ENCODE measurements around the gene RNF115.

Gene RNF115

GRCh38 chr1:145701306-145701862 lies 122.5 kb downstream of the RNF115 start:
- no peak overlapping the region for H3K9ac ChIP-seq (ENCODE audit: low read length)
- peak overlapping the region; percentile 82 for H3K27ac ChIP-seq (ENCODE audit: low read depth, low read length)
- H3K36me3 ChIP-seq (ENCODE audit: control insufficient read depth in 1 of 2, insufficient read depth in 2 of 2, low read length in 2 of 2): no peaks in the 10 kb centered on the region
- peak; percentile 24 to 64 for DNase-seq
- no peaks in the 10 kb centered on the region for H3K9me3 ChIP-seq (ENCODE audit: insufficient read depth, low read depth, low read length)
- H3K27me3 ChIP-seq (ENCODE audit: insufficient read depth, low read length): no peaks in the 10 kb centered on the region
- H3K23ac ChIP-seq (ENCODE audit: low read length): no peak overlapping the region
- H3K18ac ChIP-seq (ENCODE audit: low read length): no peak overlapping the region
- no peak overlapping the region for H2BK5ac ChIP-seq (ENCODE audit: low read depth, low read length, poor library complexity)
- H2AK5ac ChIP-seq (ENCODE audit: low read length): no peak overlapping the region
- no peak overlapping the region for H4K12ac ChIP-seq (ENCODE audit: low read depth, low read length)
- H2AFZ ChIP-seq (ENCODE audit: insufficient read depth, low read length, poor library complexity): no peak overlapping the region
- no peak overlapping the region for H3K4me3 ChIP-seq (ENCODE audit: low read depth, low read length)
- H3K79me2 ChIP-seq (ENCODE audit: control insufficient read depth, insufficient read depth, low read length, poor library complexity): peaks cover 1% of the 10 kb centered on the region
- peaks cover 17% of the 10 kb centered on the region for H3K79me1 ChIP-seq (ENCODE audit: low read length)
- no CpG with 5 or more reads among the region's 2 CpGs for WGBS (ENCODE audit: extremely low coverage, insufficient coverage, insufficient read length)
- peak overlapping the region; percentile 78 for H2BK120ac ChIP-seq (ENCODE audit: insufficient read depth, low read length, poor library complexity)
- H3K4ac ChIP-seq (ENCODE audit: low read depth, low read length): peak overlapping the region; percentile 47
- no peak overlapping the region for H2BK12ac ChIP-seq (ENCODE audit: low read length)
- no peak overlapping the region for H3K4me2 ChIP-seq (ENCODE audit: low read length)
- H3K14ac ChIP-seq (ENCODE audit: low read length): no peak overlapping the region
- peaks cover 3 to 12% of the 10 kb centered on the region in 2 experiments for H3K4me1 ChIP-seq (ENCODE audit: control insufficient read depth in 1 of 2, insufficient read depth in 2 of 2, low read length in 2 of 2)
- H4K8ac ChIP-seq (ENCODE audit: low read depth, low read length): no peak overlapping the region
- H4K91ac ChIP-seq (ENCODE audit: low read depth, low read length): peak overlapping the region; percentile 45

GRCh38 chr1:145696630-145696960 lies 127.3 kb downstream of the RNF115 start:
- no peak overlapping the region for H3K4me3 ChIP-seq (ENCODE audit: low read depth, low read length)
- H3K4me1 ChIP-seq (ENCODE audit: control insufficient read depth in 1 of 2, insufficient read depth in 2 of 2, low read length in 2 of 2): peaks cover 0 to 9% of the 10 kb centered on the region in 2 experiments
- H2BK12ac ChIP-seq (ENCODE audit: low read length): no peak overlapping the region
- H3K79me2 ChIP-seq (ENCODE audit: control insufficient read depth, insufficient read depth, low read length, poor library complexity): peaks cover 1% of the 10 kb centered on the region
- no CpG with 5 or more reads among the region's 3 CpGs for WGBS (ENCODE audit: extremely low coverage, insufficient coverage, insufficient read length)
- H3K27ac ChIP-seq (ENCODE audit: low read depth, low read length): no peak overlapping the region
- H3K27me3 ChIP-seq (ENCODE audit: insufficient read depth, low read length): no peaks in the 10 kb centered on the region
- H2BK5ac ChIP-seq (ENCODE audit: low read depth, low read length, poor library complexity): no peak overlapping the region
- H3K36me3 ChIP-seq (ENCODE audit: control insufficient read depth in 1 of 2, insufficient read depth in 2 of 2, low read length in 2 of 2): peaks cover 2% of the 10 kb centered on the region in 2 experiments
- no peak overlapping the region for H3K4me2 ChIP-seq (ENCODE audit: low read length)
- peaks cover 2% of the 10 kb centered on the region for H3K9me3 ChIP-seq (ENCODE audit: insufficient read depth, low read depth, low read length)
- no peak overlapping the region for H3K9ac ChIP-seq (ENCODE audit: low read length)
- peak overlapping the region; percentile 30 for H4K91ac ChIP-seq (ENCODE audit: low read depth, low read length)
- H3K23ac ChIP-seq (ENCODE audit: low read length): no peak overlapping the region
- no peak overlapping the region for H2AK5ac ChIP-seq (ENCODE audit: low read length)
- H3K79me1 ChIP-seq (ENCODE audit: low read length): peaks cover 15% of the 10 kb centered on the region
- no peak overlapping the region for H3K4ac ChIP-seq (ENCODE audit: low read depth, low read length)
- H2AFZ ChIP-seq (ENCODE audit: insufficient read depth, low read length, poor library complexity): no peak overlapping the region
- no peak overlapping the region for H2BK120ac ChIP-seq (ENCODE audit: insufficient read depth, low read length, poor library complexity)
- no peak overlapping the region for H4K12ac ChIP-seq (ENCODE audit: low read depth, low read length)
- H3K18ac ChIP-seq (ENCODE audit: low read length): no peak overlapping the region
- H3K14ac ChIP-seq (ENCODE audit: low read length): no peak overlapping the region
- no peak for DNase-seq
- H4K8ac ChIP-seq (ENCODE audit: low read depth, low read length): no peak overlapping the region

GRCh38 chr1:145695821-145696629 lies 127.9 kb downstream of the RNF115 start:
- Histone ChIP-seq H2AK5ac (ENCODE audit: low read length) (no peak overlapping the region), H3K4ac (ENCODE audit: low read depth, low read length) (no peak overlapping the region), H3K4me1 (ENCODE audit: control insufficient read depth in 1 of 2, insufficient read depth in 2 of 2, low read length in 2 of 2) (peaks cover under 1 to 8% of the 10 kb centered on the region in 2 experiments), H4K91ac (ENCODE audit: low read depth, low read length) (no peak overlapping the region), H3K79me1 (ENCODE audit: low read length) (peaks cover 16% of the 10 kb centered on the region), H3K27me3 (ENCODE audit: insufficient read depth, low read length) (no peaks in the 10 kb centered on the region), H3K36me3 (ENCODE audit: control insufficient read depth in 1 of 2, insufficient read depth in 2 of 2, low read length in 2 of 2) (peaks cover 2% of the 10 kb centered on the region in 2 experiments), H2AFZ (ENCODE audit: insufficient read depth, low read length, poor library complexity) (no peak overlapping the region), H3K9ac (ENCODE audit: low read length) (no peak overlapping the region), H2BK120ac (ENCODE audit: insufficient read depth, low read length, poor library complexity) (no peak overlapping the region), H4K12ac (ENCODE audit: low read depth, low read length) (no peak overlapping the region), H3K27ac (ENCODE audit: low read depth, low read length) (no peak overlapping the region), H3K14ac (ENCODE audit: low read length) (no peak overlapping the region), H2BK12ac (ENCODE audit: low read length) (no peak overlapping the region), H3K79me2 (ENCODE audit: control insufficient read depth, insufficient read depth, low read length, poor library complexity) (peaks cover 1% of the 10 kb centered on the region), H2BK5ac (ENCODE audit: low read depth, low read length, poor library complexity) (no peak overlapping the region), H4K8ac (ENCODE audit: low read depth, low read length) (no peak overlapping the region), H3K4me2 (ENCODE audit: low read length) (no peak overlapping the region), H3K23ac (ENCODE audit: low read length) (no peak overlapping the region), H3K4me3 (ENCODE audit: low read depth, low read length) (no peak overlapping the region), H3K9me3 (ENCODE audit: insufficient read depth, low read depth, low read length) (peaks cover 2% of the 10 kb centered on the region), H3K18ac (ENCODE audit: low read length) (no peak overlapping the region)
- no CpG with 5 or more reads among the region's 5 CpGs for WGBS (ENCODE audit: extremely low coverage, insufficient coverage, insufficient read length)
- DNase-seq: no peak

GRCh38 chr1:145692785-145693443 lies 131.0 kb downstream of the RNF115 start:
- Histone ChIP-seq H3K23ac (ENCODE audit: low read length) (no peak overlapping the region), H2BK120ac (ENCODE audit: insufficient read depth, low read length, poor library complexity) (no peak overlapping the region), H4K8ac (ENCODE audit: low read depth, low read length) (no peak overlapping the region), H2AK5ac (ENCODE audit: low read length) (no peak overlapping the region), H3K14ac (ENCODE audit: low read length) (no peak overlapping the region), H3K4me1 (ENCODE audit: control insufficient read depth in 1 of 2, insufficient read depth in 2 of 2, low read length in 2 of 2) (peaks cover 3 to 17% of the 10 kb centered on the region in 2 experiments), H4K12ac (ENCODE audit: low read depth, low read length) (no peak overlapping the region), H3K4me3 (ENCODE audit: low read depth, low read length) (no peak overlapping the region), H3K9ac (ENCODE audit: low read length) (no peak overlapping the region), H2BK12ac (ENCODE audit: low read length) (peak overlapping the region; percentile 20), H3K27ac (ENCODE audit: low read depth, low read length) (peak overlapping the region; percentile 60), H3K9me3 (ENCODE audit: insufficient read depth, low read depth, low read length) (peaks cover 2% of the 10 kb centered on the region), H2AFZ (ENCODE audit: insufficient read depth, low read length, poor library complexity) (no peak overlapping the region), H3K4me2 (ENCODE audit: low read length) (no peak overlapping the region), H3K79me1 (ENCODE audit: low read length) (peaks cover 26% of the 10 kb centered on the region), H3K27me3 (ENCODE audit: insufficient read depth, low read length) (no peaks in the 10 kb centered on the region), H2BK5ac (ENCODE audit: low read depth, low read length, poor library complexity) (no peak overlapping the region), H3K4ac (ENCODE audit: low read depth, low read length) (no peak overlapping the region), H4K91ac (ENCODE audit: low read depth, low read length) (peak overlapping the region; percentile 89), H3K36me3 (ENCODE audit: control insufficient read depth in 1 of 2, insufficient read depth in 2 of 2, low read length in 2 of 2) (peaks cover 4 to 10% of the 10 kb centered on the region in 2 experiments), H3K18ac (ENCODE audit: low read length) (no peak overlapping the region), H3K79me2 (ENCODE audit: control insufficient read depth, insufficient read depth, low read length, poor library complexity) (peaks cover 1% of the 10 kb centered on the region)
- DNase-seq: peak in 1 of 2 donors; percentile 64
- no CpG with 5 or more reads among the region's 11 CpGs for WGBS (ENCODE audit: extremely low coverage, insufficient coverage, insufficient read length)

Data from trophoblast cell (in vitro differentiated cells and primary cell).